Testis (tissue), 3 donors: Measurements from ENCODE around the gene ZNF780A. TPM values are rescaled to one million over a fixed set of nuclear protein-coding genes. Genes with fewer than 3 reads are reported as not detected.
A peak's percentile ranks its signal among the peaks of the same experiment; 100 is the strongest.

Experiments
- DNase-seq: peaks from one replicate; pipeline ENCODE4 v3.0.0-alpha.2; 2019
- H3K27ac ChIP-seq, 2 donors: fragments of 200-600 bp; sonication (generic); one replicate each; pipeline ENCODE4 v1.5.1; 2019
- H3K27me3 ChIP-seq: fragments of 200-600 bp; sonication (generic); one replicate; pipeline ENCODE4 v1.5.1; 2019
- H3K36me3 ChIP-seq: fragments of 200-600 bp; sonication (generic); one replicate; pipeline ENCODE4 v1.5.1; 2017; ENCODE audit warnings: low read depth; ENCODE audit errors: missing control alignments
- H3K4me1 ChIP-seq: fragments of 200-600 bp; sonication (generic); one replicate; pipeline ENCODE4 v1.5.1; 2019
- H3K4me3 ChIP-seq, 2 donors: fragments of 200-600 bp; sonication (generic); one replicate each; pipeline ENCODE4 v1.5.1; 2017 to 2019
- H3K9me3 ChIP-seq: fragments of 200-600 bp; sonication (generic); one replicate; pipeline ENCODE4 v1.5.1; 2017
- POLR2A ChIP-seq: fragments of 450-650 bp; IDR thresholded peaks from one replicate; pipeline ENCODE4 v1.6.1; 2017; ENCODE audit warnings: antibody characterized with exemption, mild to moderate bottlenecking, moderate library complexity
- WGBS, 2 donors: methylation state at CpG; one replicate each; pipeline ENCODE4 v1.1.5; 2018; 5-methylcytosine and 5-hydroxymethylcytosine counted together
- intact Hi-C: fragments of 100-400 bp; cut with DNase I; formaldehyde crosslinking; loops from one replicate; pipeline ENCODE4 v1.15.1; 2023; ENCODE audit warnings: low total_unique reads
- polyA plus RNA-seq: library from polyadenylated mRNA; stranded (reverse); fragments of 350-450 nt; fragmentation: Illumina TruSeq; extraction: RNeasy Lipid Tissue Mini Kit (QIAGEN cat#74804); gene quantifications from one replicate; pipeline ENCODE4 v1.2.3, GENCODE V29; 2014; ENCODE audit warnings: low read depth, low replicate concordance; ENCODE audit not compliant: insufficient read depth
- total RNA-seq, 2 donors: library from RNA; depleted of rRNA; stranded (reverse); fragments of >200 nt; gene quantifications; one replicate each; pipeline ENCODE4 v1.2.3, GENCODE V29; 2016
- TF ChIP-seq, protein P1 (sequence below), 3 experiments: fragments of 450-650 bp in 2 of 3; fragments of 200-600 bp in 1 of 3; sonication (generic) in 1 of 3; IDR thresholded peaks; one replicate each; pipeline ENCODE4 v1.5.1; 2016 to 2019; ENCODE audit warnings: antibody characterized with exemption in 3 of 3, mild to moderate bottlenecking in 2 of 3, moderate library complexity in 1 of 3

The ZNF780A gene
- total and polyA plus RNA-seq, 3 donors from 2014 or later: 9.5 to 17.2 (median 16.1) TPM

DNA sequence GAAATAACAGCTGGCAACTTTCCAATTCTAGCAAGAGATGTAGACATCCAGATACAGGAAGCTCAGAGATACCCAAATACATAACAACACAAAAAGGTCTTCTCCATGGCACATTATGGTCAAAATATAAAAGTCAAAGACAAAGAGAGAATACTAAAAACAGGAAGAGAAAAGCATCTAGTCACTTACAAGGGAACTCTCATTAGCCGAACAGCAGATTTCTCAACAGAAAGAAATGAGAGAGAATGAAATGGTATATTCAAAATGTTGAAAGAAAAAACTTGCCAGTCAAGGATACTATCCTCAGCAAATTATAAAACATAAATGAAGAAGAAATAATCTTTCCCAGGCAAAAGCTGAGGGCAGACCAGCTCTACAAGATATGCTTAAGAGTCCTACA, 12.4 kb downstream of the ZNF780A start:
- Histone ChIP-seq H3K36me3 (no peaks in the 10 kb centered on the region), H3K9me3 (no peaks in the 10 kb centered on the region), H3K4me1 (no peaks in the 10 kb centered on the region), H3K4me3 (no peak overlapping the region), H3K27ac (no peak overlapping the region), H3K27me3 (no peaks in the 10 kb centered on the region)
- intact Hi-C loops: no loop called here
- no peak for TF ChIP-seq POLR2A
- TF ChIP-seq, protein P1, sequence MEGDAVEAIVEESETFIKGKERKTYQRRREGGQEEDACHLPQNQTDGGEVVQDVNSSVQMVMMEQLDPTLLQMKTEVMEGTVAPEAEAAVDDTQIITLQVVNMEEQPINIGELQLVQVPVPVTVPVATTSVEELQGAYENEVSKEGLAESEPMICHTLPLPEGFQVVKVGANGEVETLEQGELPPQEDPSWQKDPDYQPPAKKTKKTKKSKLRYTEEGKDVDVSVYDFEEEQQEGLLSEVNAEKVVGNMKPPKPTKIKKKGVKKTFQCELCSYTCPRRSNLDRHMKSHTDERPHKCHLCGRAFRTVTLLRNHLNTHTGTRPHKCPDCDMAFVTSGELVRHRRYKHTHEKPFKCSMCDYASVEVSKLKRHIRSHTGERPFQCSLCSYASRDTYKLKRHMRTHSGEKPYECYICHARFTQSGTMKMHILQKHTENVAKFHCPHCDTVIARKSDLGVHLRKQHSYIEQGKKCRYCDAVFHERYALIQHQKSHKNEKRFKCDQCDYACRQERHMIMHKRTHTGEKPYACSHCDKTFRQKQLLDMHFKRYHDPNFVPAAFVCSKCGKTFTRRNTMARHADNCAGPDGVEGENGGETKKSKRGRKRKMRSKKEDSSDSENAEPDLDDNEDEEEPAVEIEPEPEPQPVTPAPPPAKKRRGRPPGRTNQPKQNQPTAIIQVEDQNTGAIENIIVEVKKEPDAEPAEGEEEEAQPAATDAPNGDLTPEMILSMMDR (IDR thresholded peaks at IDR 0.05): no peak
- DNase-seq: no peak
- 100% methylated on average over 1 of the region's 1 CpG for WGBS, 2 donors

DNA sequence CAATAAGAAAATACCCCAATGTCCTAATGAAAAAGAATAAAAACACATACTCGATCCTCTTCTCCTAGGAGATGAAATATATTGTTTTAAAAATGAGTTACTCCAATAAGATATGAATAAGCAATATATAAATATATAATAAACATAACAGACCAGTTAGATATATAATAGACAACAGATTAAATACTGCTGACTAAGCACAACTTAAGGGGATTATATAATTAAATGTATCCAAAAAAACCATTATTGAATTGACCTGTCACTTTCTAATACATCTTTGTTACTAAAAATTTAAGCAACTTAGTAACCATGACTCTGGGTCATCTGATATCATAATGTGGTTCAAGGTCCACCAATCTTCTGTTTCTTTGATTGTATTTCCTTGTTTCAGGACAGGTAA, 20.7 kb downstream of the ZNF780A start:
- H3K36me3 ChIP-seq: no peaks in the 10 kb centered on the region
- H3K27me3 ChIP-seq: no peaks in the 10 kb centered on the region
- intact Hi-C loops: no loop called here
- no peak overlapping the region for H3K4me3 ChIP-seq
- 90 to 100% methylated on average over 1 of the region's 1 CpG for WGBS, 2 donors
- H3K27ac ChIP-seq: no peak overlapping the region
- no peak for DNase-seq
- no peaks in the 10 kb centered on the region for H3K4me1 ChIP-seq
- TF ChIP-seq, protein P1 (IDR thresholded peaks at IDR 0.05): no peak
- no peak for TF ChIP-seq POLR2A
- H3K9me3 ChIP-seq: no peaks in the 10 kb centered on the region

DNA sequence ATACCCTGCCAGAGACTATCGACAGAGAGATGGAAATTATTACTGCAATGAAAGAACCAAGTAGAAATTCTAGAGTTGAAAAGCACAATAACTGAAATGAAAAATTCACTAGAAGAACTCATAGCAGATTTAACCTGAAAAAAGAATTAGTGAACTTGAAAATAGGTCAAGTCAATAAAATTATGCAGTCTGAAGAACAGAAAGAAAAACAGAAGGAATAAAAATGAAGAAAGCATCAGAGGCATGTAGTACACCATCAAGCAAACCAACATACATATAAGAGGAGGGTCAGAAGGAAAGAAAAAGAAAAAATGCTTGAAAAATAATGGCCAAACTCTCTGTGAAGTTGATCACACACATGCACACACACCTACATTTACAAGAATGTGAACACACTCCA, 31.1 kb downstream of the ZNF780A start:
- Histone ChIP-seq H3K4me1 (peaks cover 6% of the 10 kb centered on the region), H3K36me3 (no peaks in the 10 kb centered on the region), H3K27ac (no peak overlapping the region), H3K9me3 (no peaks in the 10 kb centered on the region), H3K27me3 (no peaks in the 10 kb centered on the region), H3K4me3 (no peak overlapping the region)
- no peak for DNase-seq
- TF ChIP-seq, protein P1 (IDR thresholded peaks at IDR 0.05): no peak
- TF ChIP-seq POLR2A: no peak
- WGBS, 2 donors: 93 to 100% methylated on average over 1 of the region's 1 CpG
- intact Hi-C loops: no loop called here

DNA sequence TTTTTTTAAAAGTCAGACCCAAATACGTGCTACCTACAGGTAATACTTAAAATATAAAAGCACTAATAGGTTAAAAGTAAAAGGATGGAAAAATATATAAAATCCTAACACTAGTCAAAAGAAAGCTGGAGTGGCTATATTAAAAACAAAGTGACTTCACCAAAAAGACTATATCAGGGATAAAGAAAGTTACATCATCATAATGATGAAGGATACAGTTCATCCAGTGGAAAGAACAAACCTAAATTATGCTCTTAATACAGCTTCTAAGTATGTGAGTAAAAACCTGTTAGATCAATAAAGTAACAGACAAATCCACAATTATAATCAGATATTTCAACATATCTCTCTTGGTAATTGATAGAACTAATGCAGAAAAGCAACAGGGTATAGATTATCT, 33.6 kb downstream of the ZNF780A start:
- intact Hi-C loops: no loop called here
- no peak overlapping the region for H3K27ac ChIP-seq
- peaks cover 6% of the 10 kb centered on the region for H3K4me1 ChIP-seq
- 42 to 65% methylated on average over 1 of the region's 1 CpG for WGBS, 2 donors
- H3K4me3 ChIP-seq: no peak overlapping the region
- DNase-seq: no peak
- H3K27me3 ChIP-seq: no peaks in the 10 kb centered on the region
- H3K9me3 ChIP-seq: no peaks in the 10 kb centered on the region
- no peaks in the 10 kb centered on the region for H3K36me3 ChIP-seq
- TF ChIP-seq, protein P1 (IDR thresholded peaks at IDR 0.05): no peak
- no peak for TF ChIP-seq POLR2A

DNA sequence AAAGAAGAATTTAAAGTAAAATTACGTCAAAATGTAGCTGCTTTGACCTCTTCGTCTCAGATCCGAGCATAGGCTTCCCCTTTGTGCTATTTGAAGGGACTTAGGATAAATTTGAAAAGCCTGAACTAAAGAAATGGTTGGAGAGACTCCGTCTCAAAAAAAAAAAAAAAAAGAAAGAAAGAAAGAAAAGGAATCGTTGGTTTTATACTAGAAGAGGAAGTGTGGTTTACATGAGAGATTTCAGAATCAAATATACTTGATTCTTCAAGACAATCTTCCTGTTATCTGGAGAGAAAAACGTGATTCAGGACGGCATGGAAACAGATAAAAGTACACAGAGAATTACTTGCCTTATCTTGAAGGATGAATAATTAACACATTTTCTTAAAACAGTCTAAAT, 34.2 kb downstream of the ZNF780A start:
- intact Hi-C loops: no loop called here
- H3K4me1 ChIP-seq: peaks cover 6% of the 10 kb centered on the region
- H3K36me3 ChIP-seq: no peaks in the 10 kb centered on the region
- TF ChIP-seq, protein P1 (IDR thresholded peaks at IDR 0.05): no peak
- TF ChIP-seq POLR2A: no peak
- no peaks in the 10 kb centered on the region for H3K27me3 ChIP-seq
- WGBS, 2 donors: 2% methylated on average over 7 of the region's 7 CpGs
- H3K4me3 ChIP-seq: peak overlapping the region; percentile 60 to 86
- DNase-seq: no peak
- no peak overlapping the region for H3K27ac ChIP-seq
- H3K9me3 ChIP-seq: no peaks in the 10 kb centered on the region
